HepG2 (cell line): Measurements from ENCODE around the gene TIGD6. TPM values are rescaled to one million over a fixed set of nuclear protein-coding genes. Genes with fewer than 3 reads are reported as not detected.

Source experiments
- ATAC-seq: fragments of 200-7000 bp; cut with Tn5 transposase; 3 replicates; pipeline ENCODE4 v1.9.1; 2020; ENCODE audit warnings: mild to moderate bottlenecking, moderate library complexity
- BruUV-seq: library from RNA; stranded (reverse); fragments of 400-500 nt; replicated peaks from 2 replicates; lab custom pipeline; 2021; lab: Mats Ljungman, UMichigan
- CTCF ChIA-PET: fragments of 300-600 bp; formaldehyde crosslinking; extraction: SDS; loops from one replicate; lab custom pipeline; 2021; ENCODE audit warnings: low total read pairs, inconsistent platforms, low intra/inter-chr PET ratio; lab: Yijun Ruan, JAX
- POLR2A ChIA-PET: fragments of 350-600 bp; sonication (Branson Sonifier 250); formaldehyde crosslinking; loops from one replicate; lab custom pipeline; 2020; ENCODE audit warnings: antibody characterized with exemption, inconsistent platforms; lab: Yijun Ruan, JAX
- DNase-seq: peaks from one replicate; pipeline ENCODE4 v3.0.0-alpha.2; 2015; ENCODE audit warnings: low spot score
- FAIRE-seq: peaks from 3 replicates; lab custom pipeline; 2011; peaks lifted over from hg19 to GRCh38; lab: Jason Lieb, UNC
- H2AFZ ChIP-seq: one replicate; pipeline ENCODE4 v1.6.1; 2011; ENCODE audit warnings: low read length, inconsistent platforms
- H3K27ac ChIP-seq: fragments of 300-600 bp; 3 replicates; pipeline ENCODE4 v1.8.0; 2011; ENCODE audit warnings: mixed run types, mild to moderate bottlenecking, mixed read lengths, low read length, inconsistent platforms; ENCODE audit not compliant: insufficient read depth; ENCODE audit errors: extremely low read length
- H3K27me3 ChIP-seq, 2 experiments: fragments of 200-600 bp in 1 of 2; 2 replicates in 1 of 2; 3 replicates in 1 of 2; pipeline versions ENCODE4 v1.6.0 to v1.8.0; 2011; ENCODE audit warnings: low read length in 2 of 2, mild to moderate bottlenecking in 2 of 2, moderate library complexity in 2 of 2, inconsistent platforms in 1 of 2; ENCODE audit not compliant: insufficient read depth in 2 of 2, control insufficient read depth in 1 of 2
- H3K36me3 ChIP-seq, 2 experiments: fragments of 200-600 bp in 1 of 2; replicated peaks in 1 of 2; 2 replicates in 1 of 2; 3 replicates in 1 of 2; pipeline versions ENCODE4 v1.5.1 to v1.8.0; 2011; ENCODE audit warnings: low read length in 2 of 2, inconsistent platforms in 1 of 2; ENCODE audit not compliant: insufficient read depth in 2 of 2, control insufficient read depth in 1 of 2
- H3K4me1 ChIP-seq: 2 replicates; pipeline ENCODE4 v1.5.1; 2012; ENCODE audit warnings: low read length, inconsistent platforms; ENCODE audit not compliant: insufficient read depth
- H3K4me2 ChIP-seq: 2 replicates; pipeline ENCODE4 v1.6.0; 2011; ENCODE audit warnings: low read depth, low read length, inconsistent platforms
- H3K4me3 ChIP-seq, 3 experiments: fragments of 200-600 bp in 1 of 3; sonication (generic), shearing (Covaris generic) in 1 of 3; replicated peaks in 1 of 3; 2 replicates each; pipeline ENCODE4 v1.5.1; 2011 to 2016; ENCODE audit warnings: low read length in 3 of 3, inconsistent platforms in 2 of 3, low read depth in 2 of 3, mild to moderate bottlenecking in 2 of 3, control low read depth in 1 of 3, mixed read lengths in 1 of 3; ENCODE audit not compliant: insufficient read depth in 1 of 3
- H3K79me2 ChIP-seq: one replicate; pipeline ENCODE4 v1.6.1; 2011; ENCODE audit warnings: low read length, inconsistent platforms; ENCODE audit not compliant: insufficient read depth
- H3K9ac ChIP-seq: 2 replicates; pipeline ENCODE4 v1.6.0; 2011; ENCODE audit warnings: mild to moderate bottlenecking, low read depth, low read length, inconsistent platforms; ENCODE audit not compliant: insufficient read depth
- H3K9me3 ChIP-seq: 2 replicates; pipeline ENCODE4 v1.5.1; 2012; ENCODE audit warnings: mild to moderate bottlenecking, low read length
- H4K20me1 ChIP-seq: 2 replicates; pipeline ENCODE4 v1.6.0; 2011; ENCODE audit warnings: inconsistent platforms, mild to moderate bottlenecking, low read length, moderate library complexity; ENCODE audit not compliant: insufficient read depth
- CHD2 ChIP-seq: IDR thresholded peaks from 2 replicates; pipeline ENCODE4 v1.6.1; 2011; ENCODE audit warnings: low read depth, low read length, improper control_type of control experiment
- CHD4 ChIP-seq: fragments of 200-600 bp; sonication (generic); IDR thresholded peaks from 2 replicates; pipeline ENCODE4 v1.7.0; 2017; ENCODE audit warnings: mild to moderate bottlenecking, low read length, borderline replicate concordance
- ESRRA ChIP-seq: sonication (generic); formaldehyde crosslinking; IDR thresholded peaks from 2 replicates; pipeline ENCODE4 v1.5.1; 2020; ENCODE audit warnings: mild to moderate bottlenecking, low read depth, missing genetic modification reagents
- IKZF1 ChIP-seq: fragments of 450-650 bp; IDR thresholded peaks from 2 replicates; pipeline ENCODE4 v1.7.1; 2016
- SOX6 ChIP-seq, 2 experiments: fragments of 450-650 bp in 1 of 2; sonication (generic) in 1 of 2; formaldehyde crosslinking in 1 of 2; IDR thresholded peaks; 2 replicates each; pipeline versions ENCODE4 v1.4.0 to v1.6.1; 2017 to 2020; ENCODE audit warnings: antibody characterized with exemption in 1 of 2, mild to moderate bottlenecking in 1 of 2, missing genetic modification reagents in 1 of 2
- TFE3 ChIP-seq: IDR thresholded peaks from 2 replicates; pipeline ENCODE4 v1.6.1; 2016
- ZFP37 ChIP-seq: sonication (generic); formaldehyde crosslinking; IDR thresholded peaks from 2 replicates; pipeline ENCODE4 v1.4.0; 2020; ENCODE audit warnings: missing genetic modification reagents, borderline replicate concordance
- ZNF251 ChIP-seq: sonication (generic); formaldehyde crosslinking; IDR thresholded peaks from 2 replicates; pipeline ENCODE4 v1.9.0; 2021; ENCODE audit warnings: mild to moderate bottlenecking, missing genetic modification reagents
- ZNF33A ChIP-seq: sonication (generic); formaldehyde crosslinking; IDR thresholded peaks from 2 replicates; pipeline ENCODE4 v1.5.1; 2020; ENCODE audit warnings: missing genetic modification reagents, mild to moderate bottlenecking, moderate library complexity, borderline replicate concordance
- ZNF431 ChIP-seq: sonication (generic); formaldehyde crosslinking; IDR thresholded peaks from 2 replicates; pipeline ENCODE4 v1.9.0; 2022; ENCODE audit warnings: missing genetic modification reagents, low read depth, mild to moderate bottlenecking, borderline replicate concordance
- ZNF570 ChIP-seq: sonication (generic); formaldehyde crosslinking; IDR thresholded peaks from 2 replicates; pipeline ENCODE4 v1.4.0; 2020; ENCODE audit warnings: mild to moderate bottlenecking, missing genetic modification reagents, borderline replicate concordance
- ZNF639 ChIP-seq: conservative IDR thresholded peaks from 2 replicates; pipeline ENCODE4 v1.6.1; 2018; ENCODE audit warnings: missing genetic modification reagents
- ZNF746 ChIP-seq: sonication (generic); formaldehyde crosslinking; IDR thresholded peaks from 2 replicates; pipeline ENCODE4 v1.8.0; 2022; ENCODE audit warnings: mild to moderate bottlenecking, missing genetic modification reagents
- WGBS: methylation state at CpG from one replicate; pipeline ENCODE4 v1.1.6; 2017; ENCODE audit warnings: low lambda C conversion rate; 5-methylcytosine and 5-hydroxymethylcytosine counted together
- in situ Hi-C: cut with HindIII; loops from 2 replicates; pipeline ENCODE4 v1.10.0; 2017; ENCODE audit warnings: low pct_unique_long_range_greater_than_20kb; ENCODE audit not compliant: extremely low pct_ligation_motif_present
- intact Hi-C: fragments of 100-400 bp; cut with micrococcal nuclease; formaldehyde crosslinking; loops from one replicate; pipeline ENCODE4 v1.10.0; 2022; ENCODE audit not compliant: unreplicated experiment
- polyA plus RNA-seq, 8 experiments: library from polyadenylated mRNA; depleted of rRNA in 3 of 8; stranded (reverse) in 7 of 8; unstranded in 1 of 8; fragments of >200 nt; fragmentation: Illumina TruSeq in 4 of 8; extraction: Trizol in 4 of 8; gene quantifications; 2 replicates each; pipeline versions ENCODE4 v1.2.1 to v1.2.3, GENCODE V29; 2011 to 2016; ENCODE audit warnings: low read depth in 4 of 8, missing spikeins in 1 of 8, mixed read lengths in 1 of 8; ENCODE audit not compliant: insufficient read depth in 1 of 8
- total RNA-seq, 5 experiments: library from RNA; depleted of rRNA; stranded (reverse); fragments of >200 nt; fragmentation: Illumina TruSeq; extraction: Trizol; gene quantifications; 2 replicates each; pipeline ENCODE4 v1.2.3, GENCODE V29; 2016; ENCODE audit warnings: low read depth in 1 of 5

Gene TIGD6
- total and polyA plus RNA-seq, 2 of the 13 experiments (the other 11 are each of a cell fraction or from before 2014, with no cell fraction given), result 2.1 to 2.9 TPM

- Histone ChIP-seq H3K4me1 (peaks cover 24% of the 10 kb centered on the region), H2AFZ (no peak overlapping the region), H3K36me3 (no peaks in the 10 kb centered on the region; a peak in 1 of 5 replicates), H3K9ac (no peak overlapping the region), H3K27ac (no peak overlapping the region), H3K4me2 (no peak overlapping the region), H3K79me2 (peaks cover 21% of the 10 kb centered on the region), H3K4me3 (no peak overlapping the region), H4K20me1 (no peaks in the 10 kb centered on the region), H3K9me3 (no peaks in the 10 kb centered on the region), H3K27me3 (no peaks in the 10 kb centered on the region; a peak in 1 of 5 replicates)
- intact Hi-C loops (no loop called here), in situ Hi-C loops (loop anchor here (10.0 to 25.0 kb wide), 2 partner anchors 62 to 359 kb away; no protein-coding TSS in a partner anchor)
- TF ChIP-seq CHD2 (no peak), ZNF639 (no peak), IKZF1 (no peak), ZNF746 (CRISPR knock-in tag) (no peak), ZNF570 (no peak), CHD4 (no peak), TFE3 (CRISPR knock-in tag) (no peak), ZNF33A (CRISPR knock-in tag) (no peak), ZFP37 (CRISPR knock-in tag) (no peak), ZNF251 (CRISPR knock-in tag) (no peak), SOX6 (IDR thresholded peaks at IDR 0.05) (no peak), SOX6 (CRISPR knock-in tag; IDR thresholded peaks at IDR 0.05) (no peak), ESRRA (CRISPR knock-in tag) (no peak), ZNF431 (no peak)
- DNase-seq (no peak), FAIRE-seq (no peak), ATAC-seq (no peak)
- 85% methylated on average over 6 of the region's 6 CpGs for WGBS
- ChIA-PET POLR2A (interaction anchor here (1.0 to 1.1 kb wide), 2 partner anchors 30 to 36 kb away, joined by 3 to 4 read pairs; partner anchors contain the start of gene SLC26A2), CTCF (no interaction called here)
- BruUV-seq, result no TSS peak
Observed at GRCh38 chr5:149996205-149996890, 4.1 kb downstream of the TIGD6 start.
